DMS114 treated with DMSO at 0.1 percent for 48 hours (cell line): ENCODE measurements around the gene PDXK.
"Not testable (repeated sequence)": the region's sequence is repeated elsewhere in the genome, so short reads cannot be mapped to it uniquely, and the experiment has no call there.

Experiments used
- DNase-seq: peaks from one replicate; lab custom pipeline; 2025; ENCODE audit not compliant: unreplicated experiment; lab: John Stamatoyannopoulos, UW

PDXK gene

GRCh38 chr21:43718872-43719747 is at the start of gene PDXK:
PDXK (plus strand) TSS chr21:43719129; CDS start chr21:43719295, 166 bp downstream.
- no peak for DNase-seq

DNA sequence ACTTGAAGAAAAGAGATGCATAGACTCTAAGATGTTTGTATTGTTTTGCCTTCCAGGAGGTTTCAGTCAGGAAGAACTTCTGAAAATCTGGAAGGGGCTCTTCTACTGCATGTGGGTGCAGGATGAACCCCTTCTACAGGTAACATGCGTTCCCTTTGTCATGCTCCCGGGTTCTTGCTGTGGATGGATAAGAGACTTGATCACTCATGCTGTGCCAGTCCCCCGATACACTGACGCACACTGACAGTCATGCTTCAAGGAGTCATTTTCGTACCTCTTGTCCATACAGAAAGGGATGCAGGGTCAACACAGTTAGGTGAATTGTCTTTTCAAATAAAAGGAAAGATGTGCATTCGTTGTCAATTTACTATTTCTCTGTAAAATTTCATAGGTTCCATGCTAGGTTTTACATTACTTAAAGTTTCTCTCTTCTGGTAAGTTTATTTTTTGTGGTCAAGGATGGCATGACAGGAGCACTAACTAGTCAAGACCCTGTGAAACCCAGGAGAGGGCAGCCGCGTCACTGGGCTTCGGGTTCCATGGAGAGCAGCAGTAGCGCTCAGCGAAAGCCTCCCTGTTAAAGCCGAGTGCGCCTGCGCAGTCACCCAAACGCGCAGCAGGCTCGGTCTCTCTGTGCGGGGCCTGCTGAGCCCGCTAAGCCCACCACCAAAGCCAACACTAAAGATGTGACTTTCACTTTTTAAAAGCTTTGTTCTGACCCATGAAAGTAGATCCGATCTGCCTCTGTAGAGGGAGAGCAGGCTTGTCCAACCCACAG is 48.9 kb upstream of the PDXK start:
- DNase-seq, result no peak

DNA sequence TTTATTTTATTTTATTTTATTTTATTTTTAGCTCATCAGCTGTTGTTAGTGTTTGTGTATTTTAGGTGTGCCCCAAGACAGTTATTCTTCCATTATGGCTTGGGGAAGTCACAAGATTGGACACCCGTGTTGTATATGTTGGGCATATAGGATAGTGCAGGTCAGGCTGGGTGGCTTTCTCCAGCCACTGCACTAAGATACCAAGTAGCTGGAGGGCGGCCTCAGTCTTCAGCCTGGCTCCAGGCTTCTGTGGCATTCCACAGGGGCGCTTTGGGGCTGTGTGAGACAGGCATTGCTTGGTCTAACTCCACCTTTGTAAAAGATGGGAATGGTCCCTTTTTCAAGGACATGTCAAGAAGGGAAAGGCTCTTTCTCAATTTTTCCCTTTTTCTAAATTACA is 43.1 kb upstream of the PDXK start:
- DNase-seq, result no peak

GRCh38 chr21:43676391-43676790 is 42.5 kb upstream of the PDXK start:
- DNase-seq, result no peak

DNA sequence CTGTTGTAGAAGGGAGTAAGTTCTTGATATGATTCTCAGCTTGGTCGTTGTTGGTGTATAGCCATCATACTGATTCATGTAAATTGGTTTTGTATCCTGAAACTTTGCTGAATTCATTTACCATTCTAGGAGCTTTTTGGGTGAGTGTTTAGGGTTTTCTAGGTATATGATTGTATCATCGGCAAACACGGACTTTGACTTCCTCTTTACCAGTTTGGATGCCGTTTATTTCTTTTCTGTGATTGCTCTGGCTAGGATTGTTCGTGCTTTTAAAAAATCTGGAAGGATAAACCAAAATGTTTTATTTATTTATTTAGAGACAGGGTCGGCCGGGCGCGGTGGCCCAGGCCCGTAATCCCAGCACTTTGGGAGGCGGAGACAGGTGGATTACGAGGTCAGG is 39.0 kb upstream of the PDXK start:
- DNase-seq, result no peak

DNA sequence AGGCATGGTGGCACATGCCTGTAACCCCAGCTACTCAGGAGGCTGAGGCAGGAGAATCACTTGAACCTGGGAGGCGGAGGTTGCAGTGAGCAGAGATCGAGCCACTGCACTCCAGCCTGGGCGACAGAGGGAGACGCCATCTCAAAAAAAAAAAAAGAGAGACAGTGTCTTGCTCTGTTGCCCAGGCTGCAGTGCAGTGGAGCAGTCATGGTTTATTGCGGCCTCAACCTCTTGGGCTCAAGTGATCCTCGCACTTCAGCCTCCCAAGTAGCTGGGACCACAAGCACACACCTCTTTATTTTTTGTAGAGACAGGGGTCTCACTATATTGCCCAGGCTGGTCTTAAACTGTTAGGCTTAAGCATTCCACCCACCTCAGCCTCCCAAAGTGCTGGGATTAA is 38.5 kb upstream of the PDXK start:
- DNase-seq, result not testable (repeated sequence)

GRCh38 chr21:43681650-43682049 is 37.3 kb upstream of the PDXK start:
- no peak for DNase-seq

- DNase-seq, result no peak
These were observed 34.5 kb upstream of the PDXK start for GRCh38 chr21:43684424-43684823.

DNA sequence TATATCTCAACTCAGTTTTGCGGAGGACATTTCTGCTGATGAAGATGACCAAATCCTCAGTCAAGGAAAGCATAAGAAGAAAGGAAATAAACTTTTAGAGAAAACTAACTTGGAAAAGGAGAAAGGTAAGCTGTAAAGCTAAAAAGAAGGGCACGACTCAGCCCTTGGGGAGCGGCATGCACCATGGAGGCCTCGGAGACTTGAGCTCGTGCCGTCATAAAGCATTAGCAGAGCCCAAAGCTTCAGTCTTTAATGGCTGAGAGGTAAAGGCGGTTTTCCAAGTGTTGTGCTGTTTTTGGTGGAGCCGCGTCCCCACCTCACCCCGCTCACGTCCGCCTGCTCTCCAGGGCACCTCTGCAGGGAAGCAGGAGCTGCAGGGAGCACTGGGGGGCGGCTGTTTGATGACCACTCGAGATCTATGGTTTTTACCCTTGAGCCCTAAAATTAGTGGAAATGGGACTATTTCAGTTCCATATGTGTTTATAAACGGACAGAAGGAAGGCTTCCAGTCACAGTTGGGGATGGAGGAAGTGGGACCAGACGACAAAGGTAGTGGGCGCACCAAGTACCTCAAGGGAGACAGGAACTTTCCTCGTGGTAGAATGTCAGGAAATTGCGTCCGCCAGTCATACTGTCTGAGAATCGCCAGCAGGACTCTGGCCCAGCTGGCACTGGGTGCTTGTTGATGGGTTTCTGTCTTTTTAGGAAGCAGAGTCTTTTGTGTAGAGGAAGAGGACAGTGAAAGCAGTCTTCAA is 31.9 kb upstream of the PDXK start:
- no peak for DNase-seq

DNA sequence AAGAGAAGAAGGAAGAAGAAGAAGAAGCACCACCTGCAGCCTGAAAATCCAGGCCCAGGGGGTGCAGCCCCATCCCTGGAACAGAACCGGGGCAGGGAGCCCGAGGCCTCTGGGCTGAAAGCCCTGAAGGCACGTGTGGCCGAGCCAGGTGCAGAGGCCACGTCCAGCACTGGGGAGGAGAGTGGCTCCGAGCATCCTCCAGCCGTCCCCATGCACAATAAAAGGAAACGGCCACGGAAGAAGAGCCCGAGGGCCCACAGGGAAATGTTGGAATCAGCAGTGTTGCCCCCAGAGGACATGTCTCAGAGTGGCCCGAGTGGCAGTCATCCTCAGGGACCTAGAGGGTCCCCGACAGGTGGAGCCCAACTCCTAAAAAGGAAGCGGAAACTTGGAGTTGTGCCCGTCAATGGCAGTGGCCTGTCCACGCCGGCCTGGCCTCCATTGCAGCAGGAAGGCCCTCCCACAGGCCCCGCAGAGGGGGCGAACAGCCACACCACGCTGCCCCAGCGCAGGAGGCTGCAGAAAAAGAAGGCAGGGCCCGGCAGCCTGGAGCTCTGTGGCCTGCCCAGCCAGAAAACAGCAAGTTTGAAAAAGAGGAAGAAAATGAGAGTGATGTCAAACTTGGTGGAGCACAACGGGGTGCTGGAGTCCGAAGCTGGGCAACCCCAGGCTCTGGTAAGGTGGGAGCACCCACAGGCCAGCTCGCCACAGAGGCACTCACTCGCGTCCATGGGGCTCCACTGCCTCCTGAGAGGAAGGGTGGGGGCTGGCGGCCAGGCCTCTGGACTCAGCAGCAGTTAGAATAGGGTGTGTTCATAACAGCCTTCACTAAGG is 31.1 kb upstream of the PDXK start:
- DNase-seq, result no peak

- no peak for DNase-seq
These were observed 30.0 kb upstream of the PDXK start for GRCh38 chr21:43688906-43689305.

DNA sequence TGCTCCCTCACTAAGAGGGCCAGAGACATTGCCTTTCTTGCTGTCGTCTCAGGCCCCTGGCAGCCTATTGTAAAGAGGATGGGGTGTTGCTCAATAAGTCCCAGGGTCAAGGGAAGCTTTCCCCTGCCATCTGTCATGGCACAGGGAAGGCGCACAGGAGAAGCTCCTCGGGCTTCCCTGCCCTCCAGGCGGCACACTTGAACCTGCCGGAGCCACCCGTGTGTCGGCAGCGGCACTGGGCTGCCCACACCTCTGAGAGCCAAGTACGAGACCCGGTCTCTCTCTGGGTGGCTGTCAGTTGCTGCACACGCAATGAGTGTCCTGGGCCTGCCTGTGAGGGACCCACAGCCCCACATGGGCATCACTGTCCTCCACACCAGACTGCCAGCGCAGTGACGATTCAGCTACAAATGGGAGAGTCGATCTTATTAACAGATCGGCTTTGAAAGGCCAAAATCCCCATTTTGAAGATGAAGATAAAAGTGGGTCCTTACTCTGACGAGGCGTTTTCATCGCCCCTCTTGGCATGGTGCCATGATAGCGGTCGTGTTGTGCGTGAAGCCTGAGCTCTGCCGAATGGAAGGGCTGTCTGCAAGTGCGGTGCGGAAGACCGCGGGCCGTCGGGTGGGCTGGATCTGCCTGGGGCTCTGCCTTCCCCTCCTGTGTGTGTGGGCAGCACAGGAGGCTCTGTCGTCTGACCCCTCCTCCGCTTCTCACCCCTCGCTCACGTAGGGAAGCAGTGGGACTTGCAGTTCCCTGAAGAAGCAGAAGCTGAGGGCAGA is 29.2 kb upstream of the PDXK start:
- DNase-seq, result no peak

GRCh38 chr21:43690346-43690745 is 28.6 kb upstream of the PDXK start:
- DNase-seq, result no peak

GRCh38 chr21:43691086-43691795 is 27.7 kb upstream of the PDXK start:
- DNase-seq, result no peak

GRCh38 chr21:43691801-43692200 is 27.1 kb upstream of the PDXK start:
- no peak for DNase-seq

DNA sequence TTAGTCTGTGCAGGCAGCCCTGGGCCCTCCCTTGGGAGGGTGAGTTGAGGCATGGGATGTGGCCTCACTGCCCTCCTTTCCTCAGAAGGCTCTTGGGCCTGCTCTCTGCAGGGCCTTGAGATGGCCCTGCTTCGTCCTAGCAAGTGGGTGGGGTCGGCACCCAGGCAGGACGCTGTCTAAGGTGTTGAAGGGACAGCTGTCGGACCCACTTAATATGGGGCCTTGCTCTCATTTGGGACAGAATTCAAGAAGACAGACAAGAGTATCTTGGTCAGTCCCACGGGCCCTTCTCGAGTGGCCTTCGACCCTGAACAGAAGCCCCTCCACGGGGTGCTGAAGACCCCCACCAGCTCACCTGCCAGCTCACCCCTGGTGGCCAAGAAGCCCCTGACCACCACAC is 26.0 kb upstream of the PDXK start:
- DNase-seq, result no peak

- DNase-seq, result no peak
These were observed 24.9 kb upstream of the PDXK start for GRCh38 chr21:43693981-43694380.

- no peak for DNase-seq
These were observed 24.4 kb upstream of the PDXK start for GRCh38 chr21:43694437-43695079.

GRCh38 chr21:43696214-43696613 is 22.7 kb upstream of the PDXK start:
- no peak for DNase-seq
